Caco-2 (cell line): Measurements from ENCODE around the gene PRADC1. TPM values are rescaled to one million over a fixed set of nuclear protein-coding genes. Genes with fewer than 3 reads are reported as not detected.

ENCODE experiments used
- BruUV-seq: library from RNA; stranded (reverse); fragments of 400-500 nt; replicated peaks from 2 replicates; lab custom pipeline; 2021; lab: Mats Ljungman, UMichigan
- CTCF ChIA-PET: fragments of 300-600 bp; sonication (Branson Sonifier 250); formaldehyde crosslinking; loops from one replicate; lab custom pipeline; 2022; ENCODE audit warnings: antibody characterized with exemption; lab: Charles Lee
- POLR2A ChIA-PET: fragments of 300-600 bp; sonication (Branson Sonifier 250); formaldehyde crosslinking; loops from one replicate; lab custom pipeline; 2022; ENCODE audit warnings: antibody characterized with exemption; lab: Charles Lee
- DNase-seq, 2 experiments: peaks; one replicate each; pipeline versions ENCODE4 v3.0.0 to v3.0.0-alpha.2; 2020 to 2022
- H3K27me3 ChIP-seq: replicated peaks from 2 replicates; pipeline ENCODE4 v1.6.0; 2011; ENCODE audit warnings: low read length; ENCODE audit not compliant: control insufficient read depth, insufficient read depth
- H3K36me3 ChIP-seq: 2 replicates; pipeline ENCODE4 v1.5.1; 2011; ENCODE audit warnings: low read length; ENCODE audit not compliant: control insufficient read depth, insufficient read depth
- H3K4me1 ChIP-seq: fragments of 250-450 bp; sonication (Bioruptor Pico); 2 replicates; pipeline ENCODE4 v1.5.1; 2020; ENCODE audit warnings: mild to moderate bottlenecking
- H3K4me3 ChIP-seq: 2 replicates; pipeline ENCODE4 v1.5.1; 2011; ENCODE audit warnings: low read depth, mild to moderate bottlenecking, control low read depth, low read length
- H3K9me3 ChIP-seq: fragments of 250-450 bp; sonication (Bioruptor Pico); 2 replicates; pipeline ENCODE4 v1.5.1; 2020; ENCODE audit warnings: mild to moderate bottlenecking, moderate library complexity
- H3K27ac Mint-ChIP-seq: one replicate; pipeline ENCODE4 v1.8.0; 2022; ENCODE audit warnings: mixed read lengths; ENCODE audit not compliant: unreplicated experiment
- H3K27me3 Mint-ChIP-seq: one replicate; pipeline ENCODE4 v1.8.0; 2022; ENCODE audit warnings: mixed read lengths; ENCODE audit not compliant: insufficient read depth, unreplicated experiment
- H3K36me3 Mint-ChIP-seq: one replicate; pipeline ENCODE4 v1.8.0; 2022; ENCODE audit warnings: mild to moderate bottlenecking, mixed read lengths; ENCODE audit not compliant: insufficient read depth, unreplicated experiment
- H3K4me1 Mint-ChIP-seq: one replicate; pipeline ENCODE4 v1.8.0; 2022; ENCODE audit warnings: low read depth, mixed read lengths; ENCODE audit not compliant: unreplicated experiment
- H3K4me3 Mint-ChIP-seq: one replicate; pipeline ENCODE4 v1.8.0; 2022; ENCODE audit warnings: mild to moderate bottlenecking, moderate library complexity, mixed read lengths; ENCODE audit not compliant: unreplicated experiment
- H3K9me3 Mint-ChIP-seq: one replicate; pipeline ENCODE4 v1.8.0; 2022; ENCODE audit warnings: mixed read lengths; ENCODE audit not compliant: unreplicated experiment
- CTCF ChIP-seq, 2 experiments: fragments of 200-600 bp in 1 of 2; IDR thresholded peaks; 1 replicate in 1 of 2; 2 replicates in 1 of 2; pipeline versions ENCODE4 v1.5.1 to v1.8.0; 2011 to 2022; ENCODE audit warnings: antibody characterized with exemption in 1 of 2, control low read depth in 1 of 2, inconsistent platforms in 1 of 2, low read depth in 1 of 2, low read length in 1 of 2, mild to moderate bottlenecking in 1 of 2, moderate library complexity in 1 of 2; ENCODE audit not compliant: insufficient read depth in 1 of 2, severe bottlenecking in 1 of 2, unreplicated experiment in 1 of 2
- intact Hi-C: fragments of 100-400 bp; cut with micrococcal nuclease; formaldehyde crosslinking; loops from one replicate; pipeline ENCODE4 v1.10.0; 2022; ENCODE audit not compliant: unreplicated experiment
- total RNA-seq: library from RNA; stranded (reverse); gene quantifications from 2 replicates; pipeline ENCODE4 v1.2.3, GENCODE V29; 2022

The PRADC1 gene
- total RNA-seq, 1 experiment from 2014 or later, result 24.1 TPM

- no TSS peak for BruUV-seq
- Mint-ChIP-seq H3K27me3 (no peaks in the 10 kb centered on the region), H3K4me1 (no peaks in the 10 kb centered on the region), H3K9me3 (no peaks in the 10 kb centered on the region), H3K4me3 (no peak overlapping the region), H3K27ac (no peak overlapping the region), H3K36me3 (peaks cover 95% of the 10 kb centered on the region)
- Histone ChIP-seq H3K36me3 (peaks cover 8% of the 10 kb centered on the region), H3K9me3 (no peaks in the 10 kb centered on the region), H3K27me3 (no peaks in the 10 kb centered on the region), H3K4me3 (no peak overlapping the region), H3K4me1 (no peaks in the 10 kb centered on the region)
- TF ChIP-seq CTCF (IDR thresholded peaks at IDR 0.05; ENCODE audit: insufficient read depth in 1 of 2, low read depth in 1 of 2, low read length in 1 of 2, severe bottlenecking in 1 of 2, unreplicated experiment in 1 of 2), result no peak
- intact Hi-C loops, result no loop called here
- CTCF ChIA-PET, result interaction anchor here (1.1 kb wide), 1 partner anchor 13 kb away, joined by 3 read pairs; no protein-coding TSS in a partner anchor
- POLR2A ChIA-PET, result no interaction called here
- no peak for DNase-seq
Observed at GRCh38 chr2:73249636-73250035, 16.6 kb upstream of the PRADC1 start.

- Histone ChIP-seq H3K4me3 (no peak overlapping the region), H3K9me3 (no peaks in the 10 kb centered on the region), H3K36me3 (peaks cover 5% of the 10 kb centered on the region), H3K27me3 (no peaks in the 10 kb centered on the region), H3K4me1 (no peaks in the 10 kb centered on the region)
- DNase-seq, result no peak
- no peak for TF ChIP-seq CTCF (IDR thresholded peaks at IDR 0.05; ENCODE audit: insufficient read depth in 1 of 2, low read depth in 1 of 2, low read length in 1 of 2, severe bottlenecking in 1 of 2, unreplicated experiment in 1 of 2)
- Mint-ChIP-seq H3K4me3 (no peak overlapping the region), H3K27me3 (no peaks in the 10 kb centered on the region), H3K4me1 (no peaks in the 10 kb centered on the region), H3K9me3 (no peaks in the 10 kb centered on the region), H3K27ac (no peak overlapping the region), H3K36me3 (peaks cover 92% of the 10 kb centered on the region)
- no TSS peak for BruUV-seq
- ChIA-PET POLR2A (no interaction called here), CTCF (no interaction called here)
- intact Hi-C loops, result no loop called here
Observed at GRCh38 chr2:73246850-73247249, 13.8 kb upstream of the PRADC1 start.

GRCh38 chr2:73244580-73244979 is 11.5 kb upstream of the PRADC1 start:
- Mint-ChIP-seq H3K4me3 (no peak overlapping the region), H3K4me1 (no peaks in the 10 kb centered on the region), H3K27ac (no peak overlapping the region), H3K36me3 (peaks cover 91% of the 10 kb centered on the region), H3K9me3 (no peaks in the 10 kb centered on the region), H3K27me3 (no peaks in the 10 kb centered on the region)
- TF ChIP-seq CTCF (IDR thresholded peaks at IDR 0.05; ENCODE audit: insufficient read depth in 1 of 2, low read depth in 1 of 2, low read length in 1 of 2, severe bottlenecking in 1 of 2, unreplicated experiment in 1 of 2), result no peak
- intact Hi-C loops, result no loop called here
- BruUV-seq, result no TSS peak
- ChIA-PET POLR2A (no interaction called here), CTCF (no interaction called here)
- Histone ChIP-seq H3K4me1 (no peaks in the 10 kb centered on the region), H3K36me3 (peaks cover 2% of the 10 kb centered on the region), H3K4me3 (no peak overlapping the region), H3K27me3 (no peaks in the 10 kb centered on the region), H3K9me3 (no peaks in the 10 kb centered on the region)
- DNase-seq, result no peak
